T-helper 17 cell (primary cell): ENCODE measurements around the gene HMSD. TPM values are rescaled to one million over a fixed set of nuclear protein-coding genes. Genes with fewer than 3 reads are reported as not detected.
A peak's percentile ranks its signal among the peaks of the same experiment; 100 is the strongest.
"Not testable (repeated sequence)": the region's sequence is repeated elsewhere in the genome, so short reads cannot be mapped to it uniquely, and the experiment has no call there.

Experiments
- ATAC-seq: fragments of 150-1000 bp; cut with Tn5 transposase; 2 replicates; pipeline ENCODE4 v1.10.0; 2021; ENCODE audit warnings: mild to moderate bottlenecking, moderate library complexity
- DNase-seq, 3 donors: peaks; one replicate each; pipeline versions ENCODE4 v3.0.0 to v3.0.0-alpha.2; 2020 to 2021
- H3K9me3 ChIP-seq: one replicate; pipeline ENCODE4 v1.7.0; 2013; ENCODE audit warnings: low read length, mild to moderate bottlenecking; ENCODE audit not compliant: control insufficient read depth, poor library complexity, severe bottlenecking
- H3K27ac Mint-ChIP-seq: one replicate; pipeline ENCODE4 v1.8.0; 2022; ENCODE audit warnings: mild to moderate bottlenecking, moderate library complexity, mixed read lengths
- H3K27me3 Mint-ChIP-seq: one replicate; pipeline ENCODE4 v1.8.0; 2022; ENCODE audit warnings: mixed read lengths
- H3K36me3 Mint-ChIP-seq: one replicate; pipeline ENCODE4 v1.8.0; 2022; ENCODE audit warnings: low read depth, mixed read lengths
- H3K4me1 Mint-ChIP-seq: one replicate; pipeline ENCODE4 v1.8.0; 2022; ENCODE audit warnings: mild to moderate bottlenecking, mixed read lengths
- H3K4me3 Mint-ChIP-seq: one replicate; pipeline ENCODE4 v1.8.0; 2022; ENCODE audit warnings: mild to moderate bottlenecking, moderate library complexity, mixed read lengths
- total RNA-seq, 4 donors: library from RNA in 2 of 4; stranded (reverse) in 2 of 4; gene quantifications; one replicate each; pipeline ENCODE4 v1.2.3 and lab custom pipeline; 2022 to 2026

The HMSD gene
- total RNA-seq, 2 donors from 2014 or later: not detected

- Mint-ChIP-seq H3K4me3 (no peak overlapping the region), H3K27ac (no peak overlapping the region), H3K27me3 (peaks cover 20% of the 10 kb centered on the region), H3K4me1 (no peaks in the 10 kb centered on the region), H3K36me3 (no peaks in the 10 kb centered on the region)
- no peak for ATAC-seq
- H3K9me3 ChIP-seq: no peaks in the 10 kb centered on the region
- no peak for DNase-seq
These were observed 18.2 kb upstream of the HMSD start for GRCh38 chr18:63930773-63931354.

GRCh38 chr18:63936156-63936931 is 12.8 kb upstream of the HMSD start:
- no peak overlapping the region for H3K27ac Mint-ChIP-seq

GRCh38 chr18:63936932-63937393 is 12.1 kb upstream of the HMSD start:
- DNase-seq: no peak
- Mint-ChIP-seq H3K27me3 (peaks cover 14% of the 10 kb centered on the region), H3K4me1 (peaks cover 6% of the 10 kb centered on the region), H3K27ac (no peak overlapping the region), H3K36me3 (no peaks in the 10 kb centered on the region), H3K4me3 (no peak overlapping the region)
- ATAC-seq: no peak
- no peaks in the 10 kb centered on the region for H3K9me3 ChIP-seq

More at GRCh38 chr18:63936156-63936931, 12.8 kb upstream of the HMSD start:
- ATAC-seq (peak; percentile 79), DNase-seq (peak; percentile 9 to 33 (median 29))
- H3K9me3 ChIP-seq: no peaks in the 10 kb centered on the region
- no peaks in the 10 kb centered on the region for H3K36me3 Mint-ChIP-seq
- peaks cover 6% of the 10 kb centered on the region for H3K4me1 Mint-ChIP-seq
- peaks cover 14% of the 10 kb centered on the region for H3K27me3 Mint-ChIP-seq
- peak overlapping the region; percentile 77 for H3K4me3 Mint-ChIP-seq

GRCh38 chr18:63940008-63940407 is 9.1 kb upstream of the HMSD start:
- H3K27me3 Mint-ChIP-seq: peaks cover 30% of the 10 kb centered on the region
- H3K36me3 Mint-ChIP-seq: peaks cover 6% of the 10 kb centered on the region

GRCh38 chr18:63940543-63941050 is 8.5 kb upstream of the HMSD start:
- not testable (repeated sequence) for H3K4me1 Mint-ChIP-seq, DNase-seq, H3K36me3 Mint-ChIP-seq, ATAC-seq, H3K4me3 Mint-ChIP-seq, H3K9me3 ChIP-seq, H3K27ac Mint-ChIP-seq
- H3K27me3 Mint-ChIP-seq: peaks cover 26% of the 10 kb centered on the region

More at GRCh38 chr18:63940008-63940407, 9.1 kb upstream of the HMSD start:
- H3K9me3 ChIP-seq: no peaks in the 10 kb centered on the region
- Mint-ChIP-seq H3K4me1 (peaks cover 6% of the 10 kb centered on the region), H3K27ac (no peak overlapping the region), H3K4me3 (no peak overlapping the region)
- ATAC-seq (no peak), DNase-seq (no peak)

GRCh38 chr18:63947051-63947790 is 1.9 kb upstream of the HMSD start:
- Mint-ChIP-seq H3K4me3 (no peak overlapping the region), H3K36me3 (peaks cover 6% of the 10 kb centered on the region), H3K4me1 (peaks cover 19% of the 10 kb centered on the region), H3K27ac (no peak overlapping the region), H3K27me3 (peaks cover 30% of the 10 kb centered on the region)
- no peak for ATAC-seq
- H3K9me3 ChIP-seq: no peaks in the 10 kb centered on the region
- no peak for DNase-seq

GRCh38 chr18:63951302-63951705 is 2.2 kb downstream of the HMSD start:
- Mint-ChIP-seq H3K4me3 (no peak overlapping the region), H3K27me3 (peaks cover 16% of the 10 kb centered on the region), H3K27ac (no peak overlapping the region), H3K36me3 (peaks cover 2% of the 10 kb centered on the region), H3K4me1 (peaks cover 19% of the 10 kb centered on the region)
- DNase-seq (no peak), ATAC-seq (no peak)
- no peaks in the 10 kb centered on the region for H3K9me3 ChIP-seq

- Mint-ChIP-seq H3K4me3 (no peak overlapping the region), H3K27me3 (peaks cover 26% of the 10 kb centered on the region), H3K36me3 (peaks cover 2% of the 10 kb centered on the region), H3K27ac (no peak overlapping the region), H3K4me1 (peaks cover 11% of the 10 kb centered on the region)
- H3K9me3 ChIP-seq: no peaks in the 10 kb centered on the region
- no peak for ATAC-seq
- DNase-seq: no peak
These were observed 4.7 kb downstream of the HMSD start for GRCh38 chr18:63953811-63954210.

- Mint-ChIP-seq H3K27ac (no peak overlapping the region), H3K4me3 (no peak overlapping the region), H3K4me1 (no peaks in the 10 kb centered on the region), H3K27me3 (peaks cover 30% of the 10 kb centered on the region), H3K36me3 (peaks cover 5% of the 10 kb centered on the region)
- DNase-seq: no peak
- ATAC-seq: no peak
- H3K9me3 ChIP-seq: no peaks in the 10 kb centered on the region
These were observed 7.7 kb downstream of the HMSD start for GRCh38 chr18:63956755-63957154.

- H3K4me3 Mint-ChIP-seq: no peak overlapping the region
These were observed 11.8 kb downstream of the HMSD start for GRCh38 chr18:63960891-63961290.

GRCh38 chr18:63961435-63961980 is 12.4 kb downstream of the HMSD start:
- H3K36me3 Mint-ChIP-seq: peaks cover 4% of the 10 kb centered on the region
- no peak overlapping the region for H3K4me3 Mint-ChIP-seq
- no peak for DNase-seq
- H3K27ac Mint-ChIP-seq: peak overlapping the region; percentile 9
- ATAC-seq: no peak
- peaks cover under 1% of the 10 kb centered on the region for H3K4me1 Mint-ChIP-seq
- peaks cover 36% of the 10 kb centered on the region for H3K27me3 Mint-ChIP-seq
- H3K9me3 ChIP-seq: no peaks in the 10 kb centered on the region

More at GRCh38 chr18:63960891-63961290, 11.8 kb downstream of the HMSD start:
- Mint-ChIP-seq H3K27ac (no peak overlapping the region), H3K4me1 (no peaks in the 10 kb centered on the region), H3K27me3 (peaks cover 36% of the 10 kb centered on the region), H3K36me3 (peaks cover 4% of the 10 kb centered on the region)
- H3K9me3 ChIP-seq: no peaks in the 10 kb centered on the region
- ATAC-seq: no peak
- DNase-seq: no peak

GRCh38 chr18:63962137-63962536 is 13.0 kb downstream of the HMSD start:
- no peaks in the 10 kb centered on the region for H3K9me3 ChIP-seq
- no peak overlapping the region for H3K4me3 Mint-ChIP-seq
- peaks cover 3% of the 10 kb centered on the region for H3K4me1 Mint-ChIP-seq
- H3K27ac Mint-ChIP-seq: peak overlapping the region; percentile 9
- H3K36me3 Mint-ChIP-seq: peaks cover 4% of the 10 kb centered on the region
- no peak for DNase-seq
- H3K27me3 Mint-ChIP-seq: peaks cover 36% of the 10 kb centered on the region
- ATAC-seq: no peak
